GM18499 (cell line): ENCODE results near the gene LRRFIP1.
"Not testable (repeated sequence)": the region's sequence is repeated elsewhere in the genome, so short reads cannot be mapped to it uniquely, and the experiment has no call there.

Source experiments
- ATAC-seq: cut with Tn5 transposase; IDR thresholded peaks from one replicate; pipeline ENCODE4 v1.9.1; 2021; ENCODE audit warnings: moderate number of reproducible peaks; ENCODE audit not compliant: insufficient read depth, unreplicated experiment

Gene LRRFIP1

DNA sequence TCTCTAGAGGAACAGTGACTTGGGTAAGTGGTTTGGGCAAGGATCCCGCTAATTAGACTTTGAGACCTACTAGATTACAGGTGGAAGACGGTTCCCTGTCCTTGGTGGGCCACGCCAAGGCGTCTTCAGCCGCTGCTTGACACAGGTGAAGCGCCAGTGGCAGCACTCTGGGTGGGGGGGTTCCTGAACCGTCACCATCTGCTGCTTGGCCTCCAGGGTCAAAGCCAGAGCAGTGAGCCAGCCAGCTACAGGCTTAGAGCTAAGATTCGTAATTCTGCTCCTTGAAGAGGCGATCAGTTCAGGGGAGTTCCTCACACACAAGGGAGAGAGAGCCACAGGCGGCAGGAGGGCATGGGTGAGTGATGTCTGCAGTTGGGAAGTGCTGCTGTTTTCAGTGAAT, 131.8 kb downstream of the LRRFIP1 start:
- ATAC-seq = no peak

DNA sequence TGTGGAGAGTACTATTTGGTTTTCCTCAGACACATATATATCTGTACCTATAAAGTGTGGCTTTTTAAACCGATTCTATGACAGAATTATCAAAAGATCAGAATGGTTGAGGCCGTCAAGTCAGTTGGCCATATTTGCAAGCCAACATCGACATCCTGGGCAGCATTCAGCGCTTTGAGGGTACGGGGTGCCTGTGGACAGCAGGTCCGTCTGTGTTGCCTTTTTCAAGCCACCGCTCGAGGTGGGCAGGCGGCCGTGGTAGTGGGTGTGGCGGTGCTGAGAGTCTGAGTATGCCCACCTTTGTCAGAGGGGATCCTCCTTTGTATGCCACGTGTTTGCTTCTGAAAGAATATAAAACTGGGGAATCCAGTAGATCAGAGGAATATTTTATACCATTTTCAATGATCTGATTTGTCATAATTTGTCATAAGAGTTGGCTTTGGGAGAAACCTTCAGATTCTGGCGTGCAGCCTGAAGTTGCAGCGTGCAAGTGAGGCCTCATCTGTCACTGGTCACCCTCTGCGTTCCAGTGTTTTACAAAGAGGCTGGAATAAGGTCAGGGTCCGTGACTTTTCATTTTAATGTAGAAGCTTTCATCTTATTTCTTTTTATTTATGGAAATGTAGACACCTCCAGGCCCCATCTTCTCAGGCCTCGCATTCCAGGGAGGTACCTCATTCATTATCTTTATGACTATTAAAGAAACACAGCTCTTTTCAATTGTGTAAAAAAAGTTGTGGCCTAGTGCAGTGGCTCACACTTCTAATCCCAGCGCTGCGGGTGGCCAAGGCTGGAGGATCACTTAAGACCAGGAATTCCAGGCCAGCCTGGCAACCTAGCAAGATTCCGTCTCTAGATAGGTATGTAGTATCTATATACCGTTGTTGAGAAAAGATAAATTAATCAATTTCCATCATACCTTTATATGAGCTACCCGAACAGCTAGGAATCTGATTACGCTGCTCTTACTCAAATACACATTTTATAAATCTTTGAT, 133.4 kb downstream of the LRRFIP1 start:
- ATAC-seq = no peak

DNA sequence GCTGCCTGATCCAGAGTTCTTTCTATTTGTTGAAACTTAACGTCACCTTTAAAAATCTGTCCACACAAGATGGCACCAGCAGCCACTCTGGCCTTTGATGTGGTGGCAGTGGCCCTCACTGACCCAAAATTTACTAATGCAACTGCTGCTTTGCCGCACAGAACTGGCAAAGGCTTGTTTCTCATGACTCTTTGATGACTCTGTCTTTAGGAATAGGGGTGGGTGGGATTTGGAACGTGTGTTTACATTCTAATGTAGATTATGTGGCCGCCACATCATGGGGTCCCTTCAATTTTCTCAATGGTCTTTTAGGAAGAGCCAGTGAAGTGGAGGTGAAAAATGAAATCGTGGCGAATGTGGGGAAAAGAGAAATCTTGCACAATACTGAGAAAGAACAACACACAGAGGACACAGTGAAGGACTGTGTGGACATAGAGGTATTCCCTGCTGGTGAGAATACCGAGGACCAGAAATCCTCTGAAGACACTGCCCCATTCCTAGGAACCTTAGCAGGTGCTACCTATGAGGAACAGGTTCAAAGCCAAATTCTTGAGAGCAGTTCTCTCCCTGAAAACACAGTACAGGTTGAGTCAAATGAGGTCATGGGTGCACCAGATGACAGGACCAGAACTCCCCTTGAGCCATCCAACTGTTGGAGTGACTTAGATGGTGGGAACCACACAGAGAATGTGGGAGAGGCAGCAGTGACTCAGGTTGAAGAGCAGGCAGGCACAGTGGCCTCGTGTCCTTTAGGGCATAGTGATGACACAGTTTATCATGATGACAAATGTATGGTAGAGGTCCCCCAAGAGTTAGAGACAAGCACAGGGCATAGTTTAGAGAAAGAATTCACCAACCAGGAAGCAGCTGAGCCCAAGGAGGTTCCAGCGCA, 135.2 kb downstream of the LRRFIP1 start:
- ATAC-seq = not testable (repeated sequence)

DNA sequence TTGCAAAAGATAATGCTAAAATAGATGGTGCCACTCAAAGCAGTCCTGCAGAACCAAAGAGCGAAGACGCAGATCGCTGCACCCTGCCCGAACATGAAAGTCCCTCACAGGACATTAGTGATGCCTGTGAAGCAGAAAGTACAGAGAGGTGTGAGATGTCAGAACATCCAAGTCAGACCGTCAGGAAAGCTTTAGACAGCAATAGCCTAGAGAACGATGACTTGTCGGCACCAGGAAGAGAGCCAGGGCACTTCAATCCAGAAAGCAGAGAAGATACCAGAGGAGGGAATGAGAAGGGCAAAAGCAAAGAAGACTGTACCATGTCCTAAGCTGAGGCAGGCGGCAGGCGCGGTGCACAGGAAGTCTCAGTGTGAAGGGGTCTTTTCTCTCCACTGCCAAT, 136.4 kb downstream of the LRRFIP1 start:
- ATAC-seq = no peak

DNA sequence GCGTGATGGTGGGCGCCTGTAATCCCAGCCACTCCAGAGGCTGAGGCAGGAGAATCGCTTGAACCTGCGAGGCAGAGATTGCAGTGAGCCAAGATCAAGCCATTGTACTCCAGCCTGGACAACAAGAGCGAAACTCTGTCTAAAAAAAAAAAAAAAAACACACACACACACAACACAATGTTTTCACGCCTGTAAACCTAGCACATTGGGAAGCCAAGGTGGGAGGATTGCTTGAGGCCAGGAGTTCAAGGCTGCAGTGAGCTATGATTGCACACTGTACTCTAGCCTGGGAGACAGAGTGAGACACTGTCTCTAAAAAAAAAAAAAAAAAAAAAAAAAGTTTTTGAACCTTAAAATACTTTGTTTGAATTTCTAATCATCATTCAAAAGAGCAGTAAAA, 137.7 kb downstream of the LRRFIP1 start:
- not testable (repeated sequence) for ATAC-seq

DNA sequence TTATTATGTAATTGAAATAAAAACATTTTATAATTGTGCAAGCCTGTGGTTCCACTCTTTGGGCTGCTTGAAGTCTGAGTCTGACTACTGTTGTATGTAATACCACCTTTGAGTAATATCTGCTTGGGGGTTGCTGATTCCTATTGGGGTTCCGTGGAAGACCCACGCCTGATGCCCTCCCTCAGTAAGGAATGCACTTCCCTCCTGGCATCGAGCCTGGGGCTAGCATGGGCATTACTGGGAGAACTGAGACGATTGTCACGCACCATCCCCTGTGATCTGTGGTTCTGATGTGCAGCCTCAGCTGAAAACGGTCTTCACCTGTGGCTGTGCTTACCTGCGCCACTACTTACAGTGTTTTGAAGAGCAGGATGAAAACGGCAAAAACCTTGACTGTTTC, 138.5 kb downstream of the LRRFIP1 start:
- no peak for ATAC-seq

DNA sequence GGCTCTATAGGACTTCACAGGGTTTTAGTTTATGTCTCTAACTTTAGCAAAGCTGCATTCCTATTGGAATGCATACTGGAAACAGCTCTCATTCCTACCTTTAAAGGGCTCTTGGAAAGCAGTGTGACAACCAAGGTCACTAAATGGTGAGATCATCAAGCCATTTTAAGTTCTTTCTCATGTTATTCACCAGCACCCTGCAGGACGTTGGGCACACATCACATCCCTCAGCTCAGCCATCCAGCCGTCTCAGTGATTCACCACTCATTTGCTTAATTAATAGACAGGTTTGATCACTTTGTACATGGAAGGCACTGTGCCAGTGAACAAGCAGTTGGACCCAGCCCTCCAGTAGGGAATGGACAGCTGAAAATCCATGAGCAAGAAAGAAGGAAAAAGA, 139.0 kb downstream of the LRRFIP1 start:
- ATAC-seq = no peak

DNA sequence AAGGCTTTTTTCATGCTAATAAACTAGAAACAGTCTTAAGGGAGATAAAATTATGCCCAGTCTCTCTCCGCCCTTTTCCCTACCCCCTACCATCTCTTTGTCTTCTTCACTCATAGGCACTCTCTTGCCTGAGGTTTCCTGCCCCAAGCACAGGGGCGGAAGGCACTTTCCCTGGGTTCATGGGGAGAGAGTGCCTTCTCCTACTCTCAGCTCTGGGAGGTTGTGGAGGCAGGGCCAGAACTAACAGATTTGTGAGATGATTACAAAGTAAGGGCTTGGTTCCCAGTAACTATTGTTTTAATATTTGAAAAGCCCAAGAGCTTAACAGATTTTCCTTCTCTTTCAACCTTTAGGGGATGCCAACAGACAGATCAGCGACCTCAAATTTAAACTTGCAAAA, 145.1 kb downstream of the LRRFIP1 start:
- ATAC-seq = no peak

DNA sequence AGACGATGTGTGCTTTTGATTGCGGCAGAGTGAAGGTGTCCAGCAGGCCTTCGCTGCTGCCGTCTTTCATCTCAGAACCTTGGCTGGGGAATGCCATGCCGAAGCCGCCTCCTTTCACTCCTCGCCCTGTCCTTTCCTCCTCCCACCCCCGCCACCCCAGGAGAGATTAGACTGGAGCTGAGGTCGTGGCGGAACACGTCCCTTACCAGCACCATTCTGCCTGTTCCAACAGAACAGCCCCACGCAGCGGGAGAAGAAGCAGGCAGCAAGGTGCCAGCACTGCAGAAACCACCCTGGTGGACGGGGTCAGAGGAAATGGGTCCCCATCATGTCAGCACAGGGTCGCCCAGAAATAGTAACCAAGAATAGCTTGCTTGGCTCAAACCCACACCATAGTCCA, 146.4 kb downstream of the LRRFIP1 start:
- ATAC-seq = no peak

DNA sequence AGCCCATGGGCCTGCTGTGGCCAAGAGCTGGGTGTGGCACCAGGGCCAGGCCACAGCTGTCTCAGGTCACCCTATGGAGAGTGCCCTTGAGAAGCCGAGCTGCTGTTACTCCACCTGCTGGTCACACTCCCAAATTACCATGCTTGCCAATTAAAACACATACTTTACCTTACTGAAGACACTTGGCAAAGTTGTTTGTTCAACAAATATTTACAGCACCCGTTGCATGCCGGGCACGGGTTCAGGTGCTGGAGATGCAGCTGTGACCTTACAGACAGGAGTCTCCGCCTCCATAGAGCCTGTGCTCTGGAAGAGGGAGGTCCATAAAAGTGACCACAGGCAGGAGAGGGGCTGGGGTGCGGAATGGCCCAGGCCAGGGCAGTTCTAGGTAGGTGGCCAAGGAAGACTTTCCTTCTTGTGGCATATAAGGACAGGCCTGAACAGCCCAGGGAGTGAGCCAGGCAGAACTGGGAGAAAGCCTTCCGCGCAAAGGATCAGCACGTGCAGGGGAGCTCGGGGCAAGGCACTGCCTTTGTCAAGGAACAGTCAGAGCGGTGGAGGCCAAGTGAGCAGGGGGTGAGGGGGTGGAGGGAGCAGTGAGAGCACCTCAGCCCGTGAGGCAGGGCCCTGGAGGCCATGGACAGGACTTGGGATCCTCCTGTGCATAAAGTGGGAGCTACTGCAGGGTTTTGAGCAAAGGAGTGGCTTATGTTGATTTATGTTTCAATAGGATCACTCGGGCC, 147.6 kb downstream of the LRRFIP1 start:
- no peak for ATAC-seq

DNA sequence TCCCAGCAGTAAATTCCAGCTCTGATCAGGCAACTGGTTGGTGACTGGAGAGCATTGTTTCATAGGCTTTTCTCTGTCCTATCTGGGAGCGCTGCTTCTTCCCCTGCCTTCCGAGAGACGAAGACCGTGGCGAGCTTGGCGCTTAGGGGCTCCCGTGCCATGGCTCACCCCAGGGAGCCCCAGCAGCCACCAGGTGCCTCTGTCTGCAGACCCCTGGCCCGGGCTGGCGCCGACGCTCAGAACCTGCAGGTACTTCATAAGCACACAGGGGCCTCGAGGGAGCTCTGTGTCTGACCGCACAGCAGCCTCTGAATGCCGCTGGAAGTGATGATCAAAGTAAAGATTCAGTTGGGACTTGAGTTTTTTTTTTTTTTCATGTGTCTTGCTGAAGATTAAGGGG, 152.1 kb downstream of the LRRFIP1 start:
- no peak for ATAC-seq

DNA sequence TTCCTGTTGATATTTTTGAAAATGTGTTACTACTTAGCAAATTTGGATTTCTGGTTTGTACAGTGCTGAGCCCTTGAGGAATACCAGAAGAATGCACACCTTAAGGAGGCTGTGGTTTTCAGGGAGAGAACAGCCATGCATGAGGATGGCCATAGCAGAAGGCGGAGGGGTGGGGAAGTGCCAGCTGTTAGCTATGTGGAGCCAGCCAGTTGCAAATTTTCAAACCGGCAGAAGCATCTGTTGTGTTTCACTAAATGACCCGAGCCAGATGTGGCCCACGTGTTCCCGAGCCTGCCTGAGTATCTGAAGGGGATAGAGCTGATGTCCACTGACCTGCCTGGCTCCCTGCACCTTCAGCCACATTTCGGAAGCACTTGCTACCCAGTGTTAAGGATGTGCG, 154.8 kb downstream of the LRRFIP1 start:
- no peak for ATAC-seq

DNA sequence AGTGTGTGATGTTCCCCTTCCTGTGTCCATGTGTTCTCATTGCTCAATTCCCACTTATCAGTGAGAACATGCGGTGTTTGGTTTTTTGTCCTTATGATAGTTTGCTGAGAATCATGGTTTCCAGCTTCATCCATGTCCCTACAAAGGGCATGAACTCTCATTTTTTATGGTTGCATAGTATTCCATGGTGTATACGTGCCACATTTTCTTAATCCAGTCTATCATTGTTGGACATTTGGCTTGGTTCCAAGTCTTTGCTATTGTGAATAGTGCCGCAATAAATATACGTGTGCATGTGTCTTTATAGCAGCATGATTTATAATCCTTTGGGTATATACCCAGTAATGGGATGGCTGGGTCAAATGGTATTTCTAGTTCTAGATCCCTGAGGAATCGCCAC, 156.3 kb downstream of the LRRFIP1 start:
- ATAC-seq = not testable (repeated sequence)

DNA sequence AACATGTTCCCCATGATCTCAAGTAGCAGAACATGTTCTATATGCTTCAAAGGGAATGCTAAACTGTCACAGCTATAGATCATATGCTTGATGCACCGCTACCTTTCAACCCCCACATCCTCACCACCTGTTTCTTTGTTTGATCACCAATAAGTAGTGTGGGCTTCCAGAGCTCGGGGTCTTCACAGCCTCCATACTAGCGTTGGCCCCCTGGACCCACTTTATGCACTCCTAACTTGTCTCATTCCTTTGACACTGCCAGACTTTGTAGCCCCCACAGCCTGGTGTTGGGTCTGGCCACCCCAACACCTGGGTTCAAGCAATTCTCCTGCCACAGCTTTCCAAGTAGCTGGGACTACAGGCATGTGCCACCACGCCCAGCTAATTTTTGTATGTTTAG, 159.5 kb downstream of the LRRFIP1 start:
- ATAC-seq = no peak

DNA sequence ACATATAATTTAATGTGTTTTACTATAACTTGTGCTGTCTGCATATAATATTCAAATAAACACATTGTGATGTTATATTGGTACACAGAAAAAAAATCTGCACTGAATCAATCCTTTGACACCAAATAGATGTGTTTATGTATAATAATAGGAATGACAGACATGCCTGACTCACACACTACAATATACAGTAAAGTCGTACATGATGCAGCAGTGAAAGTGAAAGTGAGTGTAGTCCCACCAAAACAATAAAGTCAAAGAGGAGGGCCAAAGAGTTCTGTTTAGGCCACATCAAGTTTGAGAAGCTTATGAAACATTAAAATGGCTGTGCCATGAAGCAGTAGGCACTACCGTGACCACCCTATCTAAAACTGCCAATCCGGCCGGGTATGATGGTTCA, 163.0 kb downstream of the LRRFIP1 start:
- ATAC-seq = no peak

DNA sequence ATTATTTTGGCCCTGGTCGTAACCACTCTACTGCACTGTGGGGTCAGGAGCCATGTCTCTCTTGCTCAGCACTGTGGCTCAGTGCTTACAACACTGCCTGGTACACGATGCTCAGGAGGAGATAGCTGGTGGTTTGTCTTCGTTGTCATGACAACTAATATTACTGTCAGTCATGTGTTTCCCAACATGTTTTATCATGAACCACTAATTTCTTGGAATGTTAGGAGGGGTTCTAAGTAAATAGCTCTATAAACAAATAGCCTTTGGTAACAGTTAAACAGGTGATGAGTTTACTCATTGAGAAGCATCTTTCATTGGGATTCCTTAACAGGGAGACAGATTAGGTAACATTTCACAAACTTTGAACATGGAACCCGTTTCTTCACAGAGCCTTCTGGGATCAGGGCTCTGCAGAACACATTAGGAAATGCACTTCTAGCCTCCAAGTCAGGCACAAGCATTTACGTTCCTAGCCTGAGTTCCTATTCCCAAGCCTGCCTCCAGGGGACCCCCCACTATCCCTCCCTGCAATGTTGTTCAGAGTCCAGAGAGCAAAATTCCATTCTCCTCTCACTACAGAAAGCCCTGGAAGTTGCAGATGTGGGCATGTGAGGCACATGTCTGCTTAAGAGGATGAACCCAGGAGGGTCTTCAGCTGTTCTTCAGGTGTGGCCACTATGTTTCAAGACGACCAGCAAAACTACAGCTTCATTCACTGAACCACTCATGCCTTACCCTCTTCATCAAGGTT, 164.8 kb downstream of the LRRFIP1 start:
- ATAC-seq = no peak

DNA sequence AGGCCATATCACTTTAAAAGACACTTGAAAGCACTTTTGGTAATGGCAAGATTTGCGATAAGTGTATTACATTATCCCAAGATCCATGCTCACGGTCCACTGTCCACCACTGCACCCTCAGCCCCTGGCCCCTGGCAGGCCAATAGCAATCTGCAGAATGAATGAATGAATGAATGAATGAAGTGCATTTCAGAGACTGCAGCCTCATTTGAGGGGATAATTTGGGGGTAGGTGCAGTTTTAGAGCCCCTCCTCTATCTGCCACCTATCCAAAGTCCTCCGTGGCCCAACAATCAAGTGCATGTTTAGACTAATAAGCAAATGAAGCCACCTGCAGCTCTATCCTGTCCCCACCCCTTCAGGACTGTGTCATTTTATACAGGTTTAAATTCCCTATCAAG, 169.9 kb downstream of the LRRFIP1 start:
- ATAC-seq = no peak

DNA sequence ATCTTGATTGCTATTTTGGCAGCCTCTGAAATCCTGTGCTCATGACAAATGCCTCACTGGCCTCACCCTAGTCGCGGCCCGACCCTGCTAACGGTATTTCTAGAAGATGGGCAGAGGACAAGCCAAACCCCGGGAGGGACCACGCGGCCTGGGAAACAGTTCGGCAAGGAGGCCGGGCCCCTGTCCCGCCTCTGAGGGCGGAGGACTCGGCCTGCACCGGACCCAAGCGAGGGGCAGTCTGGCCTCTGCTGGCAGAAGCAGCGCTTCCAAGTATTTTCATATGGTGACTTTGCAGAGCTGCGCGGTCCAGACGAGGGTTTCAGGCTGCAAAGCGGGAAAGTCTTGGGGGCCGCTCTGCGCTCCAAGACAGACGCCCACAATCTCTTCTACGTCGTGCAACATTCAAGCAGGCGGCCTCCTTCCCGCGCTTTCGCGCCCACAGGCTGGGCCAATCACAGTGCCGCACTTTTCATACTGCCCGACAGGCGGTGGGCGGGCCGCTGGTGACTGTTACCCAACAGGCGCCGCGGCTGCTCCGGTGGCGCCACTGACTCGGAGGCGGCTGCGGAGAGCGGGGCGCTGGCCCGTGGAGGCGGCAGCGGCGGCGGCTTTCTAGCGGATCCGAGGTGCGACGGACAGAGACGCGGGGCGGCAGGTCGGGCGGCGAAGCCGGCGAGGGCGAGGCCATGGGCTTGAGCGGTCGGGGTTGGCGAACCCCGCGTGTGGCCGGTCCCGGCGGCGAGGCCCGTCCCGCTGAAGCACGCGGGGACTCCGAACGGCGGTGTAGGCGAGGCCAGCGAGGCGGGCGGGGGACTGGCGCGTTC, 171.1 kb downstream of the LRRFIP1 start, which contains the start of gene RBM44:
Gene RBM44 (plus strand): TSS at position 544 of the 824 bp plus-strand sequence. CDS start 14,831 bp downstream, outside the sequence.
- no peak for ATAC-seq

DNA sequence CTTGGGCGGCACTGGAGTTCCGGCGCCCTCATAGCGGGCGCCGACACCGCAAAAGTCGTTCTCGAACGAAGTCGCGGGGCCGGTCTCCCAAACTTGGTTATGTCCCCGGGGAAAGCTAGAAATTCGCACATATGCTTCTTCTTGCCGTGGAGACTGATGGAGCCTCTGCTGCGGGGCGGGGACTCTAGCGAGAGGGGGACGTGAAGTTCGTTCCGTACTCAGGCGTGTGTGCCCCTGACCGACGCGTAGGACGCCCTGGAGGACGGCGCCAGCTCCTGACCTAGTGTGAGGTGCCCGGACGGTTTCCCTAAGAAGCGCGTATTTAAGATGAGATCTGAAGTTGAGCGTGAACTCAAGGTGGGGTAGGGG, 171.7 kb downstream of the LRRFIP1 start:
- no peak for ATAC-seq
